ENCODE data around the gene DLK2.
"Not testable (repeated sequence)": the region's sequence is repeated elsewhere in the genome, so short reads cannot be mapped to it uniquely, and the experiment has no call there.

The DLK2 gene

GRCh38 chr6:43420012-43420709, 35.2 kb downstream of the DLK2 start:
- no peak for DNase-seq

DNA sequence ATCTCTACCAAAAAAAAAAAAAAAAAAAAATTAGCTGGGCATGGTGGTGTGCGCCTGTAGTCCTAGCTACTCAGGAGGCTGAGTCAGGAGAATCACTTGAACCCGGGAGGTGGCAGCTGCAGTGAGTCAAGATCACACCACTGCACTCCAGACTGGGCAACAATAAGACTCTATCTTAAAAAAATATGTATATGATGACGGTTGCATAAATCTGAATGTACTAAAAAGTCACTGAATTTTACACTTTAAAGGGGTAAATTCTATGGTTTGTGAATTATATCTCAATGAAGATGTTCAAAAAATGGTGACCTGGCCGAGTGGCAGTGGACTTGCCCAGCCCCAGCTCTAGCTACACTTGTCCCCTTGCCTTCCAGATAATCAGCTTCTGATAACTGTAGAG, 38.4 kb downstream of the DLK2 start:
- no peak for DNase-seq

- DNase-seq = not testable (repeated sequence)
Measured at GRCh38 chr6:43415275-43415674, 40.1 kb downstream of the DLK2 start.

GRCh38 chr6:43413002-43413401, 42.3 kb downstream of the DLK2 start:
- DNase-seq = no peak

DNA sequence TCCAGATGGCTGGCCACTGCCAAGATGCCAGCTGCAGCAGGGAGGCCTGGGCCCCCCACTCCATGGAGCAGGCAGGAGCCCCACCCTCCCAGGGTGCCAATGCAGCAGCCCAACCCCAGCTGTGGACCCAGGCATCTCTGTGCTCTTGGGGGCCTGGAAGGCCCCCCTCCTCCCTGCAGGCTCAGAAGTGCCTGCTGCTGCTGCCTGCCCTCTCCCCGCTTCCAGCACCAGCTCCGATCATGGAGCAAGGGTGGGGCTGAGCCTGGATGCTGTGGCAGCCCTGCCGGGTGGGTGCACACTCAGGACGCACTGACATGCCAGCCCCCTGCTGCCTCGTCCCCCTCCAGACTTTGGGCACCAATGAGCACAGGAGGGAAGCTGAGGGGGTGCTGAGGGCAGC, 42.8 kb downstream of the DLK2 start:
- DNase-seq = no peak

DNA sequence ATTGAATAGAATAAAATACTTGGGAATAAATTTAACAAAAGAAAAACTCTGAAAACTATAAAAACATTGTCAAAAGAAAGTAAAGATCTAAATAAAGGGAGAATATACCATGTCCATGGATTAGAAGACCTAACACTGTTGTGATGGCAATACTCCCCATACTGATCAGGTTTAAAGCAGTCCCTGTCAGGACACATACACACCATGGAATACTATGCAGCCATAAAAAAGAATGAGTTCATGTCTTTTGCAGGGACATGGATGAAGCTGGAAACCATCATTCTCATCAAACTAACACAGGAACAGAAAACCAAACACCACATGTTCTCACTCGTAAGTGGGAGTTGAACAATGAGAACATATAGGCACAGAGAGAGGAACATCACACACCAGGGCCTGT, 44.6 kb downstream of the DLK2 start:
- not testable (repeated sequence) for DNase-seq

- DNase-seq = no peak
Measured at GRCh38 chr6:43408259-43408658, 47.1 kb downstream of the DLK2 start.

GRCh38 chr6:43407296-43407695, 48.1 kb downstream of the DLK2 start:
- no peak for DNase-seq

- no peak for DNase-seq
Measured at GRCh38 chr6:43405354-43405753, 50.0 kb downstream of the DLK2 start.

DNA sequence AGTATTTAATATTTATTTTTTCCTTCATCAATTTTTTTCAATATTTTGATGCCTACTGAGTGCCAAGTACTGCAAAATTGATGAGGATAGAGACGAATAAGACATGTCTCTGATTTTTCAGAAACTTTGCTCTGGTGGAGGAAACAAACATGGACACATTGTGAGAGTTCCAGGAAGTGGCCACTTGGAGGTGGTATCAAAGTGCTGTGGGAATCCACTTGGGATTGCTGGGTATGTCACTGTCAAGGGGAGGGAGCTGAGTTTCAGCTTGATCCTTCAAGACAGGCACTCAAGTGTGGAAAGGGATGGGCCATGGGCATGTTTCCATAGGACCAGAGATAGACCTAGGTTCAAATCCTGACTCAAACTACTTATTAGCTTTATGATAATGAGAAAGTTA, 52.5 kb downstream of the DLK2 start:
- no peak for DNase-seq

- DNase-seq = no peak
Measured at GRCh38 chr6:43401730-43402129, 53.6 kb downstream of the DLK2 start.
